Loucy (cell line): ENCODE measurements around the gene BARHL2.

ENCODE experiments used
- H2AFZ ChIP-seq: fragments of 200-600 bp; sonication (generic); 2 replicates; pipeline ENCODE4 v1.6.0; 2016; ENCODE audit warnings: antibody characterized with exemption, mild to moderate bottlenecking, low read length, moderate library complexity
- H3F3A ChIP-seq: fragments of 200-600 bp; 2 replicates; pipeline ENCODE4 v1.6.0; 2016; ENCODE audit warnings: antibody characterized with exemption, low read depth, mild to moderate bottlenecking
- H3K27me3 ChIP-seq: fragments of 200-600 bp; sonication (generic); 2 replicates; pipeline ENCODE4 v1.6.1; 2014; ENCODE audit warnings: low read length, mild to moderate bottlenecking; ENCODE audit not compliant: insufficient read depth, poor library complexity, severe bottlenecking
- H3K36me3 ChIP-seq: fragments of 200-600 bp; sonication (generic); 2 replicates; pipeline ENCODE4 v1.6.1; 2016; ENCODE audit warnings: low read length; ENCODE audit not compliant: insufficient read depth
- H3K4me1 ChIP-seq: fragments of 200-600 bp; sonication (generic); 2 replicates; pipeline ENCODE4 v1.5.1; 2014; ENCODE audit warnings: low read length, mild to moderate bottlenecking; ENCODE audit not compliant: insufficient read depth, poor library complexity, severe bottlenecking
- H3K4me2 ChIP-seq: fragments of 200-600 bp; sonication (generic); 2 replicates; pipeline ENCODE4 v1.6.0; 2014; ENCODE audit warnings: antibody characterized with exemption, low read length, low read depth, mild to moderate bottlenecking; ENCODE audit not compliant: poor library complexity, severe bottlenecking
- H3K4me3 ChIP-seq: fragments of 200-600 bp; sonication (generic); 2 replicates; pipeline ENCODE4 v1.5.1; 2014; ENCODE audit warnings: low read length, mild to moderate bottlenecking, mixed read lengths; ENCODE audit not compliant: poor library complexity, severe bottlenecking
- H3K79me2 ChIP-seq: fragments of 200-600 bp; sonication (generic); 2 replicates; pipeline ENCODE4 v1.6.1; 2014; ENCODE audit warnings: low read length; ENCODE audit not compliant: insufficient read depth
- H3K9ac ChIP-seq: fragments of 200-600 bp; sonication (generic); 2 replicates; pipeline ENCODE4 v1.6.0; 2014; ENCODE audit warnings: mild to moderate bottlenecking, low read depth, low read length, moderate library complexity; ENCODE audit not compliant: poor library complexity, severe bottlenecking
- H3K9me2 ChIP-seq: fragments of 200-600 bp; sonication (generic); replicated peaks from 2 replicates; pipeline ENCODE4 v1.6.1; 2016; ENCODE audit warnings: low read depth, low read length, mixed read lengths
- H3K9me3 ChIP-seq: fragments of 200-600 bp; sonication (generic); 2 replicates; pipeline ENCODE4 v1.6.1; 2014; ENCODE audit warnings: mild to moderate bottlenecking, antibody characterized with exemption, low read length, low read depth; ENCODE audit not compliant: insufficient read depth
- H4K20me1 ChIP-seq: fragments of 200-600 bp; sonication (generic); 2 replicates; pipeline ENCODE4 v1.6.0; 2014; ENCODE audit warnings: antibody characterized with exemption, low read length, mild to moderate bottlenecking; ENCODE audit not compliant: insufficient read depth, poor library complexity, severe bottlenecking
- CTCF ChIP-seq: fragments of 200-600 bp; sonication (generic); conservative IDR thresholded peaks from 2 replicates; pipeline ENCODE4 v1.5.1; 2014; ENCODE audit warnings: mild to moderate bottlenecking, antibody characterized with exemption, low read length
- EZH2phosphoT487 ChIP-seq: fragments of 200-600 bp; IDR thresholded peaks from 2 replicates; pipeline ENCODE4 v1.6.1; 2018; ENCODE audit warnings: antibody characterized with exemption, mild to moderate bottlenecking, moderate library complexity, borderline replicate concordance

BARHL2 gene

GRCh38 chr1:90709535-90709934, 7.6 kb downstream of the BARHL2 start:
- Histone ChIP-seq H3K9me3 (no peaks in the 10 kb centered on the region), H3K79me2 (no peaks in the 10 kb centered on the region), H3K27me3 (peaks cover 12% of the 10 kb centered on the region), H3K4me2 (no peak overlapping the region), H4K20me1 (no peaks in the 10 kb centered on the region), H3K9me2 (no peaks in the 10 kb centered on the region), H3F3A (no peaks in the 10 kb centered on the region), H3K4me3 (no peak overlapping the region), H3K36me3 (no peaks in the 10 kb centered on the region), H2AFZ (no peak overlapping the region), H3K9ac (no peak overlapping the region), H3K4me1 (no peaks in the 10 kb centered on the region)
- TF ChIP-seq EZH2phosphoT487: no peak

GRCh38 chr1:90708826-90709225, 8.3 kb downstream of the BARHL2 start:
- Histone ChIP-seq H3K4me3 (no peak overlapping the region), H3K4me2 (no peak overlapping the region), H3K9ac (no peak overlapping the region), H3K79me2 (no peaks in the 10 kb centered on the region), H3F3A (no peaks in the 10 kb centered on the region), H3K4me1 (no peaks in the 10 kb centered on the region), H2AFZ (no peak overlapping the region), H3K36me3 (no peaks in the 10 kb centered on the region), H3K9me3 (no peaks in the 10 kb centered on the region), H4K20me1 (no peaks in the 10 kb centered on the region), H3K27me3 (peaks cover 12% of the 10 kb centered on the region), H3K9me2 (no peaks in the 10 kb centered on the region)
- TF ChIP-seq EZH2phosphoT487 (no peak), CTCF (no peak)

- Histone ChIP-seq H3K27me3 (peaks cover 12% of the 10 kb centered on the region), H3K79me2 (no peaks in the 10 kb centered on the region), H3K4me3 (no peak overlapping the region), H3K9me2 (no peaks in the 10 kb centered on the region), H3K36me3 (no peaks in the 10 kb centered on the region), H3K9me3 (no peaks in the 10 kb centered on the region), H3K4me2 (no peak overlapping the region), H3F3A (no peaks in the 10 kb centered on the region), H3K4me1 (no peaks in the 10 kb centered on the region), H4K20me1 (no peaks in the 10 kb centered on the region), H2AFZ (no peak overlapping the region), H3K9ac (no peak overlapping the region)
- TF ChIP-seq CTCF: no peak
- no peak for TF ChIP-seq EZH2phosphoT487
Observed at GRCh38 chr1:90708236-90708786, 8.8 kb downstream of the BARHL2 start.

- H4K20me1 ChIP-seq: no peaks in the 10 kb centered on the region
- no peaks in the 10 kb centered on the region for H3K79me2 ChIP-seq
- H3K4me3 ChIP-seq: peak overlapping the region; percentile 66
- no peaks in the 10 kb centered on the region for H3K9me2 ChIP-seq
- H3F3A ChIP-seq: no peaks in the 10 kb centered on the region
- no peaks in the 10 kb centered on the region for H3K4me1 ChIP-seq
- no peaks in the 10 kb centered on the region for H3K36me3 ChIP-seq
- no peak overlapping the region for H3K9ac ChIP-seq
- peak overlapping the region; percentile 69 for H3K4me2 ChIP-seq
- peak overlapping the region; percentile 78 for H2AFZ ChIP-seq
- no peaks in the 10 kb centered on the region for H3K9me3 ChIP-seq
- peaks cover 12% of the 10 kb centered on the region for H3K27me3 ChIP-seq
- TF ChIP-seq EZH2phosphoT487: no peak
- TF ChIP-seq CTCF: no peak
Observed at GRCh38 chr1:90707363-90707710, 9.8 kb downstream of the BARHL2 start.
